SW 1271 (cell line): ENCODE measurements around the gene UBTF.
A peak's percentile ranks its signal among the peaks of the same experiment; 100 is the strongest.

Source experiments
- DNase-seq, 2 experiments: peaks; one replicate each; lab custom pipeline; 2025; lab: John Stamatoyannopoulos, UW

Gene UBTF

GRCh38 chr17:44214896-44215295 is 4.6 kb downstream of the UBTF start:
- no peak for DNase-seq

DNA sequence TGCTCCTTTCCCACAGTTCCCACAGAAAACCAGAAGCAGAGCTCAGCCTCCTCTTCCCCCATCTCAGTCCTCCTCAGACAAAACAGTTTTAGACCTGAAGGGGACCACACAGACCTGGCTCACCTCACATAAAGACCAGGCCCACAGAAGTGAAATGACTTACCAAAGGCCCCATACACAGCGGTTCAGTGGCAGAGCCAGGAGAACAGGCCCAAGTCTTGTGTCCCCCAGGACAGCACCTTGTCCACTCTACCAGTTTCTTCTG is 5.3 kb downstream of the UBTF start:
- no peak for DNase-seq

DNA sequence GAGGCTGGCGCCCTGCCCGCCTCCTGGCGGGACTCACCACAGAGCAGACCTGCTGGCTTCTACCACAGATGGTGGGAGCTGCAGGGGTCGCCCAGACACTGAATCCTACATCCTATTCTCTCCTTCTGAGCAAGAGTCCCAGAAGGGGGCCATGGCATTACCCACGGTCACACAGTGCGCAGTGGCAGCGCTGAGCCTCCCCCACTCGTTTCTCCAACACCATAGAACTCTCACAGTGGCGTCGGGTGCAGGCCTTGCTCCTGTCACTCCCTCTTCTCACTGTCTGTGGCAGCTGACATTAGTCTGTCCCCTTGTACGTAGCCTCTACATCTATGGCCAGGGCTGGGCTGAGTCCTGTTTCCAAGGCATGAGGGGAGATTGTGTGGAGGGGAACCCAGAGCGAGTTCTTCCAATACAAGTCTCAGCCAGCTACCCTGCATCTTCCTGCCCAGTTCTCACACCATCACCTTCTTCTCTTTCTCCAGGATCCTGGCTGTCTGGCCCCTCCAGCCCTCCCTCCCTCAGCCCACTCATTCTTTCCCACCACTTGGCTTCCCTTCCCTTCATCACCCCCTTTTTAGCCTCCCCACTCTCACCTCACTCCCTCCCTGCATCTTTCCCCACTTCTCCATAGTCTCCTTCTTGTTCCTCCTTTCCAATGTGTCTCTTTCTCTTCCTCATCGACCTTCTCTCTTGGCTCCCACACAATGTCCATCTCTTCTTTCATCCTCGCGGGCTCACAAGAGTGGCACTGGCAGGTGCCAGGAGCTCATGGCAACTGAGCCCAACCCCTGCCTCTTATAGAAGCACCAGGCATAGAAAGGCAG is 5.9 kb downstream of the UBTF start:
- no peak for DNase-seq

GRCh38 chr17:44212507-44213402 is 6.7 kb downstream of the UBTF start:
- DNase-seq: no peak

- DNase-seq: no peak
These were observed 7.9 kb downstream of the UBTF start for GRCh38 chr17:44211281-44212265.

DNA sequence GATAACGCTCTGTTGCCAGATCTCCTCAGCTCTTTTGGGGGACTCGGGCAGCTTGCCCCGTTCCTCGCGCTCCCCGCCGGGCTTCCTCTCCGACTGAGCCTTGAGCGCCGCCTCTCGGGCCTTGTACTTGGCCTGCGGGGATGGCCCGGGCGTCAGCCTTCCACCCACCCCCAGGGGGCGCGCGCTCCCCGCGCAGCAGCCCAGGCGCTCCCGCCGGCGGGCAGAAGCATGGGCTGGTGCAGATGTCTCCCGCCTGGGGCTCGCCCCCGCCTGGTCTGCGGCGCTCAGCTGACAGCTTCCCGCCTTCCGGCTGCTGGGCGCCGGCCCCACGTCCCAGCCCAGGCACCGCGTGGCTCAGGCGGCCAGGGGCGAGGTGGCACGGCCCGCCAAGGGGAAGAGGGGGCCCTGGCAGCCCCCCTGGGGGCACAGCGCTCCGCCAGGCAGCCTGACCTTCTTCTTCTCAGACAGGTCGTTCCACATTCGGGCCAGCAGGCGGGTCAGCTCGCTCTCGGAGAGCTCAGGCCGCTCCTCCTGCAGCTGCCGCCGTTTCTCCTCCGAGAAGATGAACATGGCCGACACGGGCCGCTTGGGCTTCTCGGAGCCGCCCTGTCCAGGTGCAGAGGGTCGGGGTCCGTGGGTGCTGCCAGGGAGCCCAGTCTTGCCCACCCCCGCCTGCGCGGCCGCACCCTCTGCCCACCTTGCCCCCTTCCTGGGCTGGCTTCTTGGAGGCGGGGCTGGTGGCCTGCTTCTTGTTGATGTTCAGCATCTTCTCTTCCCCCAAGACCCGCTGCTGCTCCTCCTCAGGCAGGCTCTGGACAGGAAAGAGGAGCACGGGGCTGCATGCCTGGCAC is 8.9 kb downstream of the UBTF start:
- no peak for DNase-seq

- no peak for DNase-seq
These were observed 9.6 kb downstream of the UBTF start for GRCh38 chr17:44209786-44210341.

- DNase-seq: no peak
These were observed 11.7 kb downstream of the UBTF start for GRCh38 chr17:44207743-44208142.

GRCh38 chr17:44207319-44207718 is 12.2 kb downstream of the UBTF start:
- no peak for DNase-seq

DNA sequence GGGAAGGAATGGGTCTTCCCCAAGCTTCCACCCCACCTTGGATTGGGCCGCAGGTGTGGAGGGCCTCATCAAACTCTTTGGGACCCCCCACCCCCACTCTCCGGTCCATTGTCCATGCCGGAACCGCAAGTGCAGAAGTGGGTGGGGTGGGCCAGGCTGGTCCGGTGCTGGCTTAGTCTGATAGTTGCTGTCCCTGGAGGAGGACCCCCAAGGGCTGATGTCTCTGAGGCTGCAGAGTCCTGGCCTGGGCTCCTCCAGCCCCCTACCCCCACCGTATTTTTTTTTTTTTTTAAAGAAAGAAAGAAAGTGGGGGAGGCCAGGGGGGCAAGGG is 12.7 kb downstream of the UBTF start:
- no peak for DNase-seq

DNA sequence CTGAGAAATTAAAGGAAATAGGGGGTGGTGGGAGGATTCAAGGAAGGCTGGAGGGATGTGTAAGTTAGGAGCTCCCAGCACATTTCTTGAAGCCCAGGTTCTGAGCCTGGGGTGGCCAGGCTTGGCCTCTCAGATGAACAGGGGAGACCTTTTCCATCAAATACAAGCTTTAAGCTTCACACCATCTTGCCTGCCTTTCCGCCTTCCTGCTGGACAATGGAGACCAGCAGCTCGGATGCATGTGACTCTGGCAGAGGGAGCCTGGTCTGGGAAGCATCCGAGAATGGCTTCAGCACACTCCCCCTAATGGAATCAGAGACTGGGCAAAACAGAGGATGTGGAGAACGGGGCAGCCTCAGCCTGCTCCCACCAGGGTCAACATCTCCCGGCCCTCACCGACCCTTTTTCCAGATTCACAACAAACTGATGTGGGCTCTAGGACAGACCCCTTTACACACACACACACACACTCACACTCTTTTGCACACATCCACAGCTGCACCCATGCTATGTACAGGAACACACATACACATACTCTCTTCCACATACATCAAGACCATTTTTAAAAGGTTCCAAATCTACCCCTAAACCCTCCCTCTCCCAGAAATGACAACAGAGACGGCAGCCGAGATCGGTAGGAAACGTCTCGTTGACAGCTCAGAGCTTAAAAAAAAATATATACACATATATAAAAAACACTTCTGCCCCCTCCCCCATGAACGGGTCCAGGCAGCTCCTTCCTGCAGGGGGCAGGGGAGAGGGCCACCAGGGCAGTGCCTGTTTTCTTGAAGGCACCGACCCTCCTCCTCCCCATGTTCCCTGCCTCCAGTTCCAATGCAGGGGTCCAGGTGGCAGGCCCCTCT is 13.3 kb downstream of the UBTF start:
- DNase-seq: no peak

DNA sequence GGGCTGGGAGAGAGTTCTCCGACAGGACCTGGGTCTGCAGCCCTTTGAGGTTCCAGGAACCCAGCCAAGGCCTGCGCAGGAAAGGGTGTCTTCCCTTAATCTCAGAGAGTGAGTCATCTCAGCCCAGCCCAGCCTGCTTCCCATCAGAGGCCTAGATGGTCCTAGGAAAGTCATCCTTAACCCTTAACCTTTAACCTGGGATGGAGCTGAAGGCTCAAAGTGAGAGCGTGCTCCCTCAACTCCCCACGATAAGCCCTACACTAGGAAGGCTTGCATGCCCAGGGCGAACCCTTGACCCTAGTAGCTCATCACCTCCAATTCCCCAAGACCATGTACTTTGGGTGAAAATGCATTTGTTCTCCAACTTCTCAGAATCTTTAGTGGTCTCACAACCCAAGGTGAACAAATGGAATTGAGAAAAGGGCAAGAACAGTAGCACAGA is 15.0 kb downstream of the UBTF start:
- no peak for DNase-seq

GRCh38 chr17:44203731-44204440 is 15.6 kb downstream of the UBTF start:
- peak; percentile 46 to 60 for DNase-seq

- no peak for DNase-seq
These were observed 16.7 kb downstream of the UBTF start for GRCh38 chr17:44202756-44203155.

DNA sequence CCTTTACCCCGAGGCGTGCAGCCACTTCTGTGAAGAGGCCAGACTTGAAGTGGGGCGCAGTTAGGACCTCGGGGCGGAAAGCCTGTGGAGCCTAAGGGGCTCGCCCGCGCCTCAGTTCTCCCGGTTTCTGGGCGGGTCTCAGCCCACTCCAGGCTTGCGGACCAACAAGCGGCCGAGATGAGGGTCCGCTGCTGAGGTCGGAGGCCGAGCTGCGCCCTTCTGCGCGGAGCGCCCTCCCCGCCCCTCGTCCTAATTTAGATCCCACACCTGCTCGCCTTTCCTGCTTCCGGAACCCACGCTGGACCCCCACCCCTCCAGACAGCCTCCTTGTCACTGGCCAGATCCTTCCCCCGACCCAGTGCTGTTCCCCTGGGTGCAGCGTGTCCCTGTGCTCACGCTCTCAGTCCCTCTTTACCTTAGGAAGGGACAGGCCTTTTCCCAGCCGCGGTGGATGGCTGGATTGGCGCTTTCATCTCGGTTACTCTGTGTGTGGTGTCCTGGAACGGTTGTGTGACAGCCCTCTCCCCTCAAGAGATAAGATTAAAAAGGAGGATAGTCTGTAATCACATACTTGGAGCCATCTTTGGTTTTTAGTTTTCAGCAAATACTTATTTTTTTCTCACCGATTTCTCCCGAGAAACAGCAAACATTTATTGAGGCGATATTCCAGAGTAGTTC is 18.9 kb downstream of the UBTF start:
- DNase-seq: no peak

DNA sequence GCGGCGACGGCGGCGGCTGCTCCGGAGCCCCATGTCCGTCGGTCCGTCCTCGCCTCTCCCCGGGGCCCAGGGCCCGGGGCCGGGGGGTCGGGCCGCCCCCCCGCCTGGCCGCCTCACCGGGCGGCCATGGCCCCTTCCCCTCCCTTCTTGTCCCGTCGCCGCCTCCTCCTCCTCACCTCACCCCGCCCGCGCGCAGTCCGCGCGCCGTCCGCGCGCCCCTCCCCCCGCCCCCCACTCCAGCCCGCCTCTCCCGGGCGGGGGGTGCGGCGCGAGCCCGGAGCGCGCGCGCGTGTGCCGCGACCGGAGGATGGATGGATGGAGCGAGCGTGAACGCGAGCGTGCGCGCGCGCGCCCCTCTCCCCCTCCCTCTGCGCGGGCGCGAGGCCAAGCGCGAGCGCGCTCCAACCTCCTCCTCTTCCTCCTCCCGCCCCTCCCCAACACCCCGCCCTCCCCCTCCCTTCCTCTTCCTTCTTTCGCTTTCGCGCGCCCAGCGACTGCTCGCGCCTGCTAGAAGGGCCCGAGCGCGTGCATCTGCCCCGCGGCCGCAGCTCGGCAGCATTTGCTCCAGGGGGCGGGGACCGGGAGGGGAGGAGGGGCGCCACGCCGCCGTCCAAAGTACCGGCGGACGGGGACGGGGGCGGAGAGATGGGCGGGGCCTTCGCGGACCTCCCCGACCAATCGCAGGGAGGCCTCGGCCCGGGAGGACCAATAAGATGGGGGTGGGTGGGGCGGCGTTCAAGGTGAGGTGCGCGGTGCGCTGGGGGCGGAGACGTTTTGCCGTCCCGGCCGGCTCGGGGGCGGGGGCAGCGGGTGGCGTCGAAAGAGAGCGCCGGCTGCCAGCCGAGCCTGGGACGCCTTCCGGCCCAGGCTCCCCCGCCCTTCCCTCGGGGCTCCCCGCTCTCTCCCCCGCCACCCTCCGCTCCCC is 19.7 kb downstream of the UBTF start, which contains the start of gene ATXN7L3:
TSS of gene ATXN7L3 (minus strand) at position 332 of the 925 bp plus-strand sequence. CDS start 1,814 bp downstream, outside the sequence.
- DNase-seq: peak; percentile 86 to 95
